GM19395 (cell line): Measurements from ENCODE around the gene CD164L2.

Experiments
- ATAC-seq: cut with Tn5 transposase; IDR thresholded peaks from one replicate; pipeline ENCODE4 v1.9.1; 2021; ENCODE audit warnings: mild to moderate bottlenecking, moderate library complexity; ENCODE audit not compliant: unreplicated experiment

The CD164L2 gene

GRCh38 chr1:27365372-27366112 is 17.6 kb downstream of the CD164L2 start:
- no peak for ATAC-seq

DNA sequence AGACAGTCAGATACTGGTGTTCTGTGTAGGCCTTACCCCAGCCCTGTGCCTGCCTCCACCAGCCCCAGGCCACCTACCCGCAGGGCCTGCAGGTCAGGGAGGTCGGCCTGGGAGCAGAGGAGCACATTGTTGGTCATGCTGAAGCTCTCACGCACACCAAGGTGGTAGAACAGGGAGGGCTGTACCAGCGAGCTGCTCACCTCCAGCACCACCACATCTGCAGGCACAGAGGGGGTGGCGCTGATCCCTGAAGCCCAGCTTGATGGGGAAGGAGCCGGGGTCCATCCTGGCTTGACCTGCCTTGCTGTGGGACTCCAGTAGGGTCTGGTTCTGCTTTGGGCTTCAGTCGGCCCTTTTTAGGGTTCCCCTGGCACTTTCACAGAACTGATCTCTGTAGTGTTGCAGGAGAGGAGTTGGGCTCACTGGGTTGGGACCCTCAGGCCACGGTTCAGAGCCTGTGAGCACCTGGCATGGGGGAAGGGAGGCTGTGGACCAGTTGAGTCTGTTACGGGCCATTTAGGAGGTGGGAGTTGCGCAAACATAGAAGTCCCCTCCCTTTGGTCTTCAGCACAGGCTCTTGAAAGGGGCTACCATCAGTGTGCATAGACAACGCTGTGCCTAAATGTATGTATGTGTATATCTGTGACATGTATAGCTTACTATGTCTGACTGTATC is 18.3 kb downstream of the CD164L2 start:
- no peak for ATAC-seq

GRCh38 chr1:27363766-27364695 is 19.1 kb downstream of the CD164L2 start:
- ATAC-seq = no peak

DNA sequence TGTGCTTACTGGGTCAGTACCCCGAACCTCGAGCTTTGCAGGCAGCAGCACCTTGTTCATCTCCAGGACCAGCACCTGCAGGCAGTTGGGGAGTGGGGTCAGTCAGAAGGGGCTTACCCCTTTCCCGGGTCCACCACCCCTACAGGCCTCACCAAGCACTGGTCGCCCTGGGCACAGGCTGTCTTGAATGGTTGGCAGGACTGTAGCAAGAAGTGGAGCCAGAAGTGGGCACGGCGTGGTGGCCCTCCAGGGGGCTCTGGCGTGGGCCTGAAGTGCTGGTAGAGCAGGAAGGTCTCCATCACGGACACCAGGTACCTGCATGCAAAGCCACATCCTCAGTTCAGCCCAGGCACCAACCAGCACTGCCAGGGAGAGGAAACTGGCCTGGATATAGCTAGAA is 21.6 kb downstream of the CD164L2 start:
- ATAC-seq = no peak

DNA sequence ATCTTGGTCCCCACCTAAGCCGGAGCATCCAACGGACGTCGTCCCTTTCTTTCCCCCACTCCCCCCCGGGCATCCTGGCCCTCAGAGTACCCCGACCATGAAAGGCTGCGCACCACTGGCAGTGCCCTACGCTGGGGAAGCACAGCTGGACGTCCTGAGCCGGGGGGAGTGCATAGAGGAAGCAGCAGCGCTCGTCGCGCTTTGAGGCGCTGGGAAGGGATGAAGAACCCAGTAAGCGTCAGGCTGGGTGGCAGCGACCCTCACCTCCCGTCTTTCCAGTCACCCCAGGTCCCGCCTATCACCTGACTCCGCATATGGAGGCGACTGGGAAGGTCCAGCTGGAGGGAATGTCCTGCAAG is 22.1 kb downstream of the CD164L2 start:
- ATAC-seq = no peak

GRCh38 chr1:27360159-27361043 is 22.7 kb downstream of the CD164L2 start:
- ATAC-seq = no peak

DNA sequence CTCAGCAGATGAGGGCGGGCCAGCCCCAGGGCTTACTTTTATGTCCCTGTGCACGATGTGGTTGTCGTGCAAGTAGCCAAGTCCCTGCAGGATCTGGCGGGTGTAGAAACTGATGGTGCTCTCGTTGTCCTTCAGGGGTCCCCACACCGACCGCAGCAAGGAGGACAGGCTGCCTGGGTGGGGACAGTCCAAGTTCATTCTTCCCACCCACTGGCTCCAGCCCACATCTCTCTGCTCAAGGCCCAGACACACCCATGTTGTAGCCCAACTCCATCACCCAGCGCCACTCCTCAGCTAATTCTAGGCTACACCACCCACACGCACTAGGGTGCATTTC is 23.3 kb downstream of the CD164L2 start:
- no peak for ATAC-seq

GRCh38 chr1:27358928-27359313 is 24.2 kb downstream of the CD164L2 start:
- ATAC-seq = no peak

DNA sequence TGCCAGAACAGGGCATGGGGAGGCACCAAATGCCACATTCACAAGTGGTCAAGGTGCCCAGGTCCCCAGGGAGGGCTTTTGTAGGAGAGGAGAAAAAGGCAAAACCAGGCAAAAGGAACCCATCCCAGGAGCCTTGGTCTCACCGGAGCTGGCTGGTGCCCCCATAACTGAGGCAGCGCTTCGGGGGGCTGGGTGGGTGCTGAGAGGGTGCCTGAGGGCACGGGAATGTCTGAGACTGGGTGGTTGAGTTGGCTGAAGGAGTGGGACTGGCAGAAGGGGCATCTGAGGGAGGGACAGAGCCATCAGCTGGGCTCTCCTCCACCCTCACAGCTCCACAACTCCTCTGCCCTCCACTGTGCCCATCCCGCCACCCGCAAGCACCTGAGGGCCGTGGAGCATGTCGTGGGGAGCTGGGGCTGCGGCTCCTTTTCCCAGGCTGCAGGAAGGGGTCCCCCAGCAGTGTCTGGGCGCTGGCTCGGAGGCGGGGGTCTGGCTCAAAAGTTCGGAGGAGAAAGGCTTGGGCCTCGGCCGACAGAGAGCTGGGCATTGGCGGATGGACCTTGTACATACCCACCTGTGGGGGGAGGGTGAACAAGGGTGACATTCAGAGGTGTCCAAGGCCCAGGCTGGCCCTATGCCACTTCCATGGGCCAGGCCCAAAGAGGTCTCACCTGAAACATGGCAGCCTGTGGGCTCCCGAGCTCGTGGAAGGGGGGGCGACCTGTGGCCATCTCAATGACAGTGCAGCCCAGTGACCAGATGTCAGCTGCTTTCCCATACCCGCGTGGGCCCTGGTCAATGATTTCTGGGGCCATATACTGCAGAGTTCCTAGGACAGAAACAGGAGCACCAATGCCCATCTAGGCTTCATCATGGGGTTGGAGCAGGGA is 24.9 kb downstream of the CD164L2 start:
- no peak for ATAC-seq

DNA sequence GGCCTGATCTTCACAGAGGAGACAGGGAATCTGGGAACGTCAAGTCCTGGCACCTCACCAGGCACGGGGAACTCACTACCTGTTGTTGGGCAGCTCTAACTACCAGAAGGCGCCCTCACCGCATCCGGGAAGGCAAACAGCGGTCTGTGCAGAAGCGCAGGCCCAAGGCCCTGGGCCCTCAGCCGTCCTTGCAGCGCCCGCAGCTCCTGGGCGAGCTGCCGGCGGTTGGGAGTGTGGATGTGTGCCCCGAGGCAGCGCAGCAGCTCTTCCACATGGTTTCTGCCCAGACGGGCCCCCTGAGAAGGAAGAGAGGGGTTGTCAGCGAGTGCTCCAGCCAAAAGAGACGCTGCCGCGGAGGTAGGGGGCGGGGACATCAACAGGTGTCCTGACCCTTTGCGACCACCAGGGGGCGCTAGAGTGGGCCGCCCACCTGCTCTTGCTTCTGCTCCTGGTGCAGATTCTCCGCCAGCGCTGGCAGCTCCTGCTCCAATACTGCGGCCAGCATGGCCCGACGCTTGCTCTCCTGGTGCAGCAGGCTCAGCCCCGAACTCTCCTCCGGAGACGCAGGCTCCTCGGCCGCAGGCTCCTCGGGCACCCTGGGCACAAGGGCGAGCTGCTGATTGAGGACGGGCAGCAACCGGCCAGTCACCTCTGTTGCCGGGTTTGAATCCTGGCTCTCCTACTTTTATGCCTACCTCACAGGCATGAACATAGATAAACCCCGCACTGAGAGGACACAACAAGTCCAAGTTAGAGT is 25.7 kb downstream of the CD164L2 start:
- ATAC-seq = no peak

- ATAC-seq = no peak
Measured at GRCh38 chr1:27356619-27357280, 26.4 kb downstream of the CD164L2 start.

DNA sequence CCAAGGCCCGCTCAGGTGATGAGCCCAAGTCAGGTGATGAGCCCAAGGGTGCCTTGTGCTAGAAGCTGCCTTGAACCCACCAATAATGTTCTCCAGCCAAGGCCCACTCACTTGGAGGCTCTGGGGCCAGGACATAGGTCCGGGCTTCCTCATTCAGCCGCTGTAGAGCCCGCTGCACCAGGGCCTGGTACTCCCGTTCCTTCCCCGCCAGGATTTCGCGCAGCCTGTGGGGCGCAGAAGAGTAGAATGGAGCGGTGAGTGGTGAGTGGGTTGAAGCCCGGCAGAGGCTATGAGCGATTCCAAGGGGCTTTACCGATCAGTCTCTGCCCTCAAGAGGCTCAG is 26.9 kb downstream of the CD164L2 start:
- ATAC-seq = no peak

- no peak for ATAC-seq
Measured at GRCh38 chr1:27355683-27356082, 27.4 kb downstream of the CD164L2 start.

DNA sequence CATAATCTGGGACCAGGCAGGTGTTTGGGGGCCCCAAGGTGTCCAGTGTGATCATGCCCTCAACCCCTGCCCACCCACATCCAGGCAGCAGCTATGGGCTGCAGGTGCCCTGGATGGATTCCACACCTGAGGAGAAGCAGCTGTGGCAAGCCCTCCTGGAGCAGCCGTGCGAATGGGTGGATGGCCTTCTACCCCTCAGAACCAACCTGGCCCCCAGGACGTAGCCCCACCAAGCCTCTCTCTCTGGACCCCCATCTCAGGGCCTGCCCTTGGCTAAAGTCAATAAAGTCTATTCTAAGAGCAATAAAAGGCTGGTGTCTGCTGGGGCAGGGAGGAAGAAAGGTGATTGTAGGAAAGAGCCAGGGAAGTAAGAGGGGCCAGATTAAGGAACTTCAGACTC is 29.5 kb downstream of the CD164L2 start:
- ATAC-seq = no peak

DNA sequence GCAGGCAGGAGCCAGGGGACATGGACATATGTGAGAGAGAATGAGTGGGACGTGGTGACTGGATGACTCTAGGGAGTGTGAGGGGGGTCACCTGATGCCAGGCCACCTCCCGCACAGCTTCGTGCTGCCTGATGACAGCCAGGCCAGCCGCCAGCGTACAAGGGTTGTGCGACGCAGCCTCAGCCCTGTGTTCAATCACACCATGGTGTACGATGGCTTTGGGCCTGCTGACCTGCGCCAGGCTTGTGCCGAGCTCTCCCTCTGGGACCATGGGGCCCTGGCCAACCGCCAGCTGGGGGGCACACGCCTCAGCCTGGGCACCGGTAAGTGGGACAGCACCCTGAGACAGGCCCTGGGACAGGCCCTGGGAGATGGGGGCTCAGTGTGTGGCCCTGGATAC is 30.0 kb downstream of the CD164L2 start:
- ATAC-seq = no peak

GRCh38 chr1:27351541-27352107 is 31.5 kb downstream of the CD164L2 start:
- no peak for ATAC-seq

DNA sequence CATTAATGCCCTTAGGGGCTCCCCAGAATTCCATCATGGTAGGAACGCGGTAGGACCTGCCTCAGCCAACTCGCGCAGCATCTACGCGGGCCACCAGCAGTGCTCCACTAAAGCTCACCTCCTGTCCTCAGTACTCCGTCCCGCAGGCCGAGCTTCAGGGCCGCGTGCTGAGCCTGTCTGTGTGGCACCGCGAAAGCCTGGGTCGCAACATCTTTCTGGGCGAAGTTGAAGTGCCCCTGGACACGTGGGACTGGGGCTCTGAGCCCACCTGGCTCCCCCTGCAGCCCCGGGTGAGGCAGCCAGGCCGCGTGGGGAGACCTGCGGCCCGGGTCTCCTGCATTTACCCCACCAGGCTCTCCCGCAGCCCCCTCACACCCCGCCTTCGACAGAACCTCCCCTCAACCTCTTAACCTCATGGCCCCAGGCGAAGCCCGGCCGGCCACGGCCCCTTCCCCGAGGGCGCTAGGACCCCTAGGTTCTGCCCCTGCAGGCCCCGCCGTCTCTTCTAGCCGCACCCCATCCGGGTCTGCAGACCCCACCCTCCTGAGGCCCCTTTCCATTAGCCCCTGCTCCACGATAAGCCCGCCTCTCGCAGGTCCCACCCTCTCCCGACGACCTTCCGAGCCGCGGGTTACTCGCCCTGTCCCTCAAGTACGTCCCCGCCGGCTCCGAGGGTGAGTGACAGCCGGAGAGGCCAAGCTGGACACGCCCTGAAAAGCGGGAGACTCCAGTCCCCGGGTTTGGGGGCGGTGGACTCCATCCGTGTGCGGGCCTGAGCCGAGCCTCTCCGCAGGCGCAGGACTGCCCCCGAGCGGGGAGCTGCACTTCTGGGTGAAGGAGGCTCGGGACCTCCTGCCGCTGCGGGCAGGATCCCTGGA is 32.2 kb downstream of the CD164L2 start:
- ATAC-seq = no peak
